ENCODE measurements around the gene PEX5.

Gene PEX5

DNA sequence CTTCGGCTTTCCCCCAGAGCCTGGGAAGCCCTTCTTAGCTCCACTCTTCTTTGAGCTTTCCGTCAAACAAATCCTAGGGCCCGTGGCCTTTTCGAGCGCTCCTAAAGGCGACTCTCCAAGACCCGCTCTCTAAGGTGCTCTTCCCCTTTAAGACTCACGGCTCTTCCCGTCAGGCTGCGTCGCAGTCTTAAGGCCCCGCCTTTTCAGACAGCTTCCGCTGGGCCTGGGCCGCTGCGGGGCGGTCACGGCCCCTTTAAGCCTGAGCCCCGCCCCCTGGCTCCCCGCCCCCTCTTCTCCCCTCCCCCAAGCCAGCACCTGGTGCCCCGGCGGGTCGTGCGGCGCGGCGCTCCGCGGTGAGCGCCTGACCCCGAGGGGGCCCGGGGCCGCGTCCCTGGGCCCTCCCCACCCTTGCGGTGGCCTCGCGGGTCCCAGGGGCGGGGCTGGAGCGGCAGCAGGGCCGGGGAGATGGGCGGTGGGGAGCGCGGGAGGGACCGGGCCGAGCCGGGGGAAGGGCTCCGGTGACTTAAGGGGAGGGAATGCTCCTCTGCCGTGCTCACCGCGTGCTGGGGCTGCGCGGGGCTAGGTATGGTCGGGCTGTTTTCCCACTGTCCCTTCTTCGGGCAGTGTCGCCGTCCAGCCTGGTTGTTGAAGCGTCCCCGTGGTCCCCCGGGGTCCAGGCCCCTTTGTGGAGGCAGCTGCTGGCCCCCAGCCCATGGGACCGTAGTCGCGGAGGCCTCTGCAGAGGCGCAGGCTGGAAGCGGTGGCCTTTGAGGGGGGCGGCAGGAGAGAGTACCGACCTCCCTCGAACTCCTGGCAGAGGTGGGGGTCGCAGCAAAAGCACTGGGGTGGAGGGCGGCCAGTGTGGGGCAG, at the start of gene PEX5:
PEX5 (plus strand) TSS at position 289 of the 870 bp plus-strand sequence. CDS start 692 bp downstream, outside the sequence.
- DNase-seq, result peak; percentile 77

DNA sequence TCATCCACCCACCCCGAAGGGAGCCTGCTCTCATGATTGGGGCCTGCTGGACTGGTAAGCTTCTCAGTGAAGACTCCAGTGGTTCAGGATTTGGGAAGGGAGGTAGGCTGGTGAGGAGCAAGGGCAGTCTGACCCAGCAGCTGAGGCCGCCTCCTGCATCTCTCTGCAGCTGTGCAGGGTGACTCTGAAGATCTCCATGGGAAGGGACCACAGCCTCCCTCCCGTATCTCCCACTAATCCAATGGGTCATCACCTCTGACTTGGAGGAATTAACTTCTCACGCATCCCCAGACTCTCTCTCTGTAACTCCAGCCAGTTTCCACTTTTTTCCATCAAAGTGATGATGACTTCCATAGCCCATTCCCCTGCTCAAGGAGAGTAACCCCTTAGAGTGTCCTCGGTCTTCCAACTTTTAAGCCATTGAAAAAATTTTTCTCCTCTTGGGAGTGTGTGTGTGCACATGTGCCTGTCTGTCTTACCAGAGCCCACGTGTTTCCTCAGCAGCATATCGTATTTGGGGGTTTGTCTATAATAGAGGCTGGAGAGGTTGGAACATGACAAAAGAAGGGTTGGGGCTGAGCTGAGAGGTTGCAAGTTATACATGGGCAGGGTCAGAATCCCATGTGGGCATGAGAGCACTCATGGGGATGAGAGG, 48.0 kb upstream of the PEX5 start:
- no peak for DNase-seq

DNA sequence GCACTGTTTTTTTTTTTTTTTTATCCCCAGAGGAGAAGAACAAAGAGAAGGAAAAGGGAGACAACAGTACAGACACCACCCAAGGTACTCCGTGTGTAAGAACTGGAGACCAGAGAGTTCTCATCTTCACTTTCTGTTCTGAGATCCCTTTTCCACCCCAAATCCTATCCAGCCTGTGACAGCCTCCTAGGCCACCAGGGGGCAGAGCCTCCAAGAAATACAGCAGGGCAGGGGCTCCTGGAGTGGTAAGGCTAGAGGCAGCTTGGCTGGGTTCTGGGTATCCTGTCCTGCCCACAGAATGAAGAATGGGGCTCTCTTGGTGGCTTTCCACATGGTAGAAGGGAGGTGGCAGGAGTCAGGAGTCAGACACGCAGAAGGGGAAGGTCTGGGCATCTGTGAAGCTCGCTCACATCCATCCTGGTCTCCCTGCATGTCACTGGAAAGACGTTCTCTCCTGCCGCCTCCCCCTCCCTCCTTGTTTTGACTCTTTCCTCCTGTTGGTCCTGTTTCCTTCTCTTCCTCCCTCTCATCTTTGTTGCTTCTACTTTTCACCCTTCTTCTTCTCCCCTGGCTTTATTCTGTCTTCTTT, 47.3 kb upstream of the PEX5 start:
- peak; percentile 12 for DNase-seq

DNA sequence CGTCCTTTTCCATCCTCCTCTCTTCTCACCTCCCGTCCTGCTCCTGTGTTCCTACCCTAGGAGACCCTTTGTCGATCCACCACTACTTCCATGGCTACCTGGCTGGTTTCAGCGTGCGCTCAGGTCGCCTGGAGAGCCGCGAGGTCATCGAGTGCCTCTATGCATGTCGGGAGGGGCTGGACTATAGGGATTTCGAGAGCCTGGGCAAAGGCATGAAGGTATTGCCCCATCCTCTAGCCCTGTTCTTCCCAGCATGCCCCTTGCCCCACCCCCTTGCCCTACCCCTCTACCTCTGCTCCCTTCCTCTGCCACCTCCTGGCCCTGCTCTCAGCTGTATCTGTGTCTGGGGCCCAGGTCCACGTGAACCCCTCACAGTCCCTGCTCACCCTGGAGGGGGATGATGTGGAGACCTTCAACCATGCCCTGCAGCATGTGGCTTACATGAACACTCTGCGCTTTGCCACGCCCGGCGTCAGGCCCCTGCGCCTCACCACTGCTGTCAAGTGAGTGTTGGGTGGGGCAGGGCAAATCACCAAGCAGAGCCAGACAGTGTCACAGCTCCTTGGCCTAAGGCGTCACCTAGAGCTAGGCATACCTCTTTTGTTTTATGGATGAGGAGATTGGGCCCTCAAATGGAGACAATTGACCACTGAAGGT, 46.5 kb upstream of the PEX5 start:
- DNase-seq, result no peak

DNA sequence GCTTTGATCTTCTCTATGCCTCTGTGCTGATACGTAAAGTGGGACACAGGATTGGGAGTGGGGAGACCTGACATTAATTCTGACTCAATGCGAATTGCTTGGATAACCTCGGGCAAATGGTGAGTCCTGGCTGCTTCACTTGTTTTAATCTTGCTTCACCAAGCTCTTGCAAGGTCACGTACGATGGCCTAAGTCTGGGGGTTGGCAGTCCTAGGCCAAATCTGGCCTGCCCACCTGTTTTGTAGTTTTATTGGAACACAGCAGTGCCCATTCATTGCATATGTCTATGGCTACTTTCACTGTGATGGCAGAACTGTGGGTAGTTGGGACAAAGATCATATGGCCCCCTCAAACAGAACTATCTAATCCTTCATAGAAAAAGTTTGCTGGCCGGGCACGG, 45.9 kb upstream of the PEX5 start:
- no peak for DNase-seq

DNA sequence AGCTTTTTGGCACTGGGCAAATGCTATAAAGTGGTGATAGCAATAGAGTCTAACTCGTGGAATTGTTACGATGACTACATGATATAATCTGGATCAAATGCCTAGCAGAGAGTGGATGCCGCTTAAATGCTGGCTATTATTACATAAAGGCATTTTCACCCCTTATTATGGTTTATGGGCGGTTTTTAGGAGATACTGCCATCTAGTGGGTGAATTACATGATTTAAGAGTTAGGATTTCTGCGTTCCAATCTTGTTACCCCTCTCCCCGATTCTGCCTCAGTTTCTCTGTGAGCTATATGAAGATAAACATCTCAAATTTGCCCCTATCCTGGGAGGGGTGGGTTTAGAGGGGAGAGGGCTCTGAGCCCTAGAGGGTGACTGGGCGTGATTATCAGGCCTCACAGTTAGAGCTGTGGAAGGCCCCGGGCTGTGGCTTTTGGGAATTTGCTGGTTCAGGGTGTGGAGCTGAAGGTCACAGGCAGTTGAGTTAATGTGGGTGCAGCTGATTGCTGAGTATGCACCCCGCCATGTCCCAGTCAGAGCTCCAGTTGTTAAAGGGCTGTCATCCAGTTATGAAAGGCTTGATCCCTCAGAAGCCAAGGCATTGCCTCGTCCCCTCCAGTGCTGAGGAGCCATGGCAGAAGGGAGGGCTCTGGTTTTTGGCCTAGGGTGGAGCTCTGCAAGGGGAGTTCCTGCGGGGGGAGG, 44.9 kb upstream of the PEX5 start:
- no peak for DNase-seq

DNA sequence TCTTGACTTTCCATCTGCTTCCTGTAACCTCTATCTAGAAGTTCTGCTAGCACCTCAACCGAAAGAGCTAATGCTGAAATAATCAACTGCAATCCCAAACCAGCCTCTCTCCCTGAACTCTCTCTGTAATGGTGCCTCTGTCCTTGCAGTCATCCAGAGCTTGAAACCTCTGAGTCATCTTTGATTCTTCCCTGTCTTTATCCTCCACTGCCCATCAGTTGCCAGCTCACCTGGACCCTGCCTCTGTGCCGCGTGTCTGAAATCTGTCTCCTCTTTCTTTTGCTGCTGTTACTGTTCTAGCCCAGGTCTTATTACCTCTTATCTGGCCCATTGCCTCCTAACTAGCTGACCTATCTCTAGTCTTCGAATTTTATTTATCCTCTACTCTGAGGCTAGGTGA, 43.8 kb upstream of the PEX5 start:
- no peak for DNase-seq

DNA sequence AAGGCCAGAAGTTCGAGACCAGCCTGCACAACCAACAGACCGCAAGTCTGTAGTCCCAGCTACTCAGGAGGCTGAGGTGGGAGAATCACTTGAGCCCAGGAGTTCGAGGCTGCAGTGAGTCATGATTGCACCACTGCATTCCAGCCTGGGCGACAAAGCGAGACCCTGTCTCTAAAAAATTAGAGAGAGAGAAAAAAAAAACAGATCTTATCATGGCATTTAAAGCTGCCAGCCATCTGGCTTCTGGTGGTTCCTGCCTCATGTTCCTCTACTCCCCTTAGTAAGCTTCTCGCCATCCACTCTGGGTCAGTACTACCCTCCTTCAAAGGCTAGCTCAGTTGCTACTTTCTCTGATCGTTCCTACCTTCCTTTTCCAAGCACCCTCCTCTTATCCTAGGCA, 43.3 kb upstream of the PEX5 start:
- DNase-seq, result no peak

DNA sequence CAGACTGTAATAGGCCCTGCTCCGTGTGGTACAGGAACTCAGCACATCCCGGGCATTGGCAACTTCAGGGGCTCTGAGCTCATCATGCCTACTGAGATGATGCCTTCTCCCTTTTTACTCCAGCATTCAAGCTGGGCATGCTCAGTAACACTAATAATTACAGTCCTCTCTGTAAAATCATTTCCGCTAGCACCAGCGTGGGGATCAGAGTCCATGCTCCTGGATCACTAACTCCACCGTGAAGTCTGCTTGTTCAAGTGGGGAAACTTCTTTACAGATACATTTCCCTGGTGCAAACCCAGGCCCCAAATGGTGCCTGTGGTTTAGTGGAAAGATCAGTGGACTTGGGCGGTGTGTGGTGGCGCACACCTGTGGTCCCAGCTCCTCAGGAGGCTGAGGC, 42.6 kb upstream of the PEX5 start:
- no peak for DNase-seq

DNA sequence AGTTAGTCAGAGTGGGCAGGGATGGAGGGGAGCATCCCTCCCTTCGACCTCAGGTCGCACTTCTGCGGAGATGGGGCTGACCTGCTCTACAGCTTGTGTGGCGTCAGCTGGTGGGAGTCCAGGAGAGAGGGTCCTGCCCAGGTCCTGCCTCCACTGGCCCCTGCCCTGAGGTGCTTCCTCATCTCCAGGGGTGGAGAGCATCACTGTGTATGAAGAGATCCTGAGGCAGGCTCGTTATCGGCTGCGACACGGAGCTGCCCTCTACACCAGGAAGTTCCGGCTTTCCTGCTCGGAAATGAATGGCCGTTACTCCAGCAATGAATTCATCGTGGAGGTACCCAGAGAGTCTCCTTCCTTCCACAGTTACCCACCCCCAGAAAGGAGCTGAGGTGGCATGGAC, 39.1 kb upstream of the PEX5 start:
- no peak for DNase-seq

DNA sequence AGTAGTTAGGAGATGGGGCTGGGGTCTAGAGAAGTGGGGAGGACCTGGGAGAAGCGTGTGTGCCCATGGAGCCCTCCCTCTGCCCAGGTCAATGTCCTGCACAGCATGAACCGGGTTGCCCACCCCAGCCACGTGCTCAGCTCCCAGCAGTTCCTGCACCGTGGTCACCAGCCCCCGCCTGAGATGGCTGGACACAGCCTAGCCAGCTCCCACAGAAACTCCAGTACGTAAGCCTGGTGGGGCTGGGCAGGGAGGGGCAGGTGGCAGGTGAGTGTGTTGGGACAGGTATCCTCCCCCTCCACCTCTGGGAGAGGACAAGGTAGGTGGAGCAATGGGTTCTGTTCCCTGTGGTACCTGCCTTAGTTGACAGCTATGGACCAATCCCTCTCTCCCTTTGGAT, 38.6 kb upstream of the PEX5 start:
- no peak for DNase-seq

DNA sequence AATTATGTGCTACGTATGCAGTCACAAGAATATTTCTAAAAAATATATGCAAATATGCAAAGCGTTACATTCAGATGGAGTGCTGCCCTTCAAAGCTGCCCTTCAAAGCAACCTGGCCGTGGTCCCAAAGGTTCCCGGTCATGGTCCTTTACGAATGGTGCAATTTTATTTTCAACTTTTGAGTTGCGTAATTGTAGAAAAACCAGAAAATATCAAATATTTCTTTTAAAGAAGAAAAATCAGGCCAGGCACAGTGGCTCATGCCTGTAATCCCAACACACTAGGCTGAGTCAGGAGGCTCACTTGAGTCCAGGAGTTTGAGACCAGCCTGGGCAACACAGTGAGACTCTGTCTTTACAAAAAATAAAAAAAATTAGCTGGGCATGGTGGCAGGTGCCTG, 38.0 kb upstream of the PEX5 start:
- DNase-seq, result no peak

DNA sequence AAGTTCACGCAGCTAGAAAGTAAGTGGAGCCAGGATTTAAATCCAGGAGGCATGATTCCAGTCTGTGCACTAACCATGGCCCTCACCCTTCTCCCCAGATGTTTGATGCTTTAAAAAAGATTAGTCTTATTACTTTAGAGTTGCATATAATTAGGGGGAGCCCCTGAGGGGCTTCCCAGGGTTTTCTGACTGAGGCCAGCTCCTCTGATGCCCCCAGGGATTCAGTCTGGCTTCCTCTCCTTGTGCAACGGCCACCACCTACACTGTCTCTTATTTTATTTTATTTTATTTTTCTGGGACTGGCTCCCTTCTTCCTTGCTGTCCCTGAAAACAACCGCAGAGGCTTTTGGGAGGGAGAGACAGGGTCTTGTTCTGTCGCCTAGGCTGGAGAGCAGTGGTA, 36.7 kb upstream of the PEX5 start:
- no peak for DNase-seq

DNA sequence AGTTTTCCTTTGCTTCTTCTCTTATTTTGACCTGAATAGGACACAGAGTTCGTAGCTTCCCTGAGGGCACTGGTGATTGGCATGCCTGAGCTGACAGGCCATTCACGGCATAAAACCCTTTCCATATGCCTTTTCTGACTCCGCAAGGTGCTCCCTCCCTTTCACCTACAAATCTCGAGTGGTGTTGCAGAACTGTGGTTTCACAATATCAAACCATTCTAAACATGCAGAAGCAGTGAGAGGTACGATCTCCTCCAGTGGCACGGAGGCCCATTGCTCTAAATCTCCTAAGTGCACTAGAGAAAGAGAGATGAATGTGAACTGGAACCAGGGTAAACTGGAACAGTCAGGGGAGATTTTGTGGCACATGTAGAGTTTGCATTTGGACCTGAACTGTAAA, 35.4 kb upstream of the PEX5 start:
- no peak for DNase-seq

DNA sequence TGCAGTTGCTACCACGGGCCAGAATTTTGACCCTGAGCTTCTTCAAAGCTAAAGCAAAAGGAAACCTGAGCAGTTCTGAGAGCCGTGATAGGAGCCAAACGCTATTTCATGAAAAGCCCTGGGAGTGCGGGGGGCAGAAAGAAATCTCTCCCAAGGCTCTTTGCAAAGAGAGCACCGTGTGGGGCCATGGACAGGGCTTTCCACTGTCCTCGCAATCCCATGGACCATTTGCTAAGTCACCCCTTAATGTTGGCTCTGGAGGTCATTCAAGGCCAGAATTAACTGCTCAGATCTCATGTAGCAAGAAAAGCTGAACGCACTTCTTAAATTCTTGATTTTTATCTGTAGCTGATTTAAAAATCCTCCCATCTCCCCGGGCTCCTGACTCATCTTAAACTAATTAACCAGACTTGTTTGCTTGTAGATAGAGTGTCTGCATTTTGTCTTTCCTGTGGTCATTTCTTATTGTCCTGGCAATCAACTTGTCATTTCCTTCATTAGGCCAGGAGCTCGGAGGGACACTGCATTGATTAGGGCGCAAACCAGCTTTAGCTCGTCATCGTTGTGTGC, 34.5 kb upstream of the PEX5 start:
- no peak for DNase-seq

DNA sequence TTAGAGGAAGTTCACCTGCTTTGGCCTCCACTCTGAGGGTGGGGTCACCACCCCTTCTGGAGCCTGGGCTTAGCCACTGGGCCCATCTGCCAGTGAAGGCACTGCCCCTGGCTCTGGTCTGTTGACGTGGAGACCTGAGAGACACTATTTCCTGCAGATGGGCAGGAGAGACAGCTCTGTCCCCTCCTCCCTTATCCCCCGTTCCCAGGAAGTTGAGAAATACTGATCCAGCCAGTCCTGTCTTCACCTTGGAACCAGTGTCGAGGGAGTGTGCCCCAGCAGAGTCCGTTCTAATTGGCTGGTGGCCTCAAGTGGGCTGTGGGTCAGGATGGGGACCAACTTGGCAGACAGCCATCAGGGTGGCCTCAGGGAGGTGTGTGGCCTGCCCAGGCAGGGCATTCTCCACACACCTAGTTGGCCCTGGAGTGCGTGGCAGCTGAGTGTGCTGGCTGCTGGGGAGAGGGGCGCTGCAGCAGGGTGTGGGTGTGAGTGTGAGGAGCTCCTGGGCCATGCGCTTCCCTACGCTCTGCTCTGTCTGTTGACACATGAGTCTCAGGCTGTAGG, 33.9 kb upstream of the PEX5 start:
- no peak for DNase-seq

DNA sequence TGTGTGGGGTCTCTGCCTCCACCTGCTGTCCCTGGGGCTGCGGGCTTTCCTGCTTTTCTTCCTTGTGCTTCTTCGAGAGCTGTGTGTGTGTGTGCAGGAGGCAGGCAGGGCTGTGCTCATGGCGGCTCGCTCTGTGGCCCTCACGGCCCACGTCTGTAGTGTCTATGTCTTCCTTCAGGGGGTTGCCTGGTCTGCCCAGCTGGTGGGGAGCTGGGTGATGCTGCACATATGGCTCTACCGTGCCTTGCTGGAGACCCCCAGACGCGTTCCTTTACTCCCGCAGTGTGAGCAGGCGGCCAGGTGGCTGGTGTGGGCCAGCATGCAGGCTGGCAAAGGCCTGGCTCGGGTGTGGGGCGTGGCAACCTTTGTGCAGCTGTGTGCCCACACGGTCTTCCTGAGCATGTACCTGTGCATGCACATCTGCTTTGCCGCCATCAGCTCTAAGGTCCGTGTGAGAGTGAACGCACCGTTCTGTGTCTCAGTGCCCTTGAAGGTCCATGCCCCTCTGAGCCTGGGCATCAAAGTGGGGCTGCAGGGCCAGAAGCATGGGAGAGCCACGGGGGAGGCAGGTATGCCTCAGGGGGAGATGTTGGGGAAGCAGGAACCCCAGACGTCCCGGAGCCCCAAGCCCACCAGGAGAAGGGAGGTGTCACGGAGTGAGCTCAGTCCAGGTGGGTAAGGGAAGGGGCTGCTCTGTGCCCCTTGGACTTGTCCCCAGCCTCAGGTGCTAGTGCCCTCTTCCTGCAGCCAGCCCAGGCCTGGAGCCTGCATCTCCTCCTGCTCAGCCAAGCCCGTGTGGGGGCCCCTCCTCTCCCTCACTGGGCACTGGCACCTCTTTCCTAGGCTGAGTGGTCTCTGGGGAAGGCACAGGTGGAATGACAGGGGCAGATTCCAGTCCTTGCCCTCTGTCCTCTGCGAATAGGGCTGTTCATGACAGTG, 33.0 kb upstream of the PEX5 start:
- no peak for DNase-seq

DNA sequence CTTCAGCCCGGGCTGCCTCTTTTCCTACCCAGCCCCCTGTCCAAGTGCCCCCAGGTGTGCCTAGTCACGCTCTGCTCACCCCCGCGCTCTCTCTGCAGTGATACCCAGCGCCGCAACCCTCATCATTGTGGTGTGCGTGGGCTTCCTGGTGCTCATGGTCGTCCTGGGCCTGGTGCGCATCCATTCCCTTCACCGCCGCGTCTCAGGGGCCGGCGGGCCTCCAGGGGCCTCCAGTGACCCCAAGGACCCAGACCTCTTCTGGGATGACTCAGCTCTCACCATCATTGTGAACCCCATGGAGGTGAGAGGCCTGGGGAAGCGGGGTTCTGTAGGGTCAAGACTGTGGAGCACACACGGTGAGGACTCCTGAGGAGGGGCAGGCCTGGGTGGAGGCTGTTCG, 32.1 kb upstream of the PEX5 start:
- no peak for DNase-seq

DNA sequence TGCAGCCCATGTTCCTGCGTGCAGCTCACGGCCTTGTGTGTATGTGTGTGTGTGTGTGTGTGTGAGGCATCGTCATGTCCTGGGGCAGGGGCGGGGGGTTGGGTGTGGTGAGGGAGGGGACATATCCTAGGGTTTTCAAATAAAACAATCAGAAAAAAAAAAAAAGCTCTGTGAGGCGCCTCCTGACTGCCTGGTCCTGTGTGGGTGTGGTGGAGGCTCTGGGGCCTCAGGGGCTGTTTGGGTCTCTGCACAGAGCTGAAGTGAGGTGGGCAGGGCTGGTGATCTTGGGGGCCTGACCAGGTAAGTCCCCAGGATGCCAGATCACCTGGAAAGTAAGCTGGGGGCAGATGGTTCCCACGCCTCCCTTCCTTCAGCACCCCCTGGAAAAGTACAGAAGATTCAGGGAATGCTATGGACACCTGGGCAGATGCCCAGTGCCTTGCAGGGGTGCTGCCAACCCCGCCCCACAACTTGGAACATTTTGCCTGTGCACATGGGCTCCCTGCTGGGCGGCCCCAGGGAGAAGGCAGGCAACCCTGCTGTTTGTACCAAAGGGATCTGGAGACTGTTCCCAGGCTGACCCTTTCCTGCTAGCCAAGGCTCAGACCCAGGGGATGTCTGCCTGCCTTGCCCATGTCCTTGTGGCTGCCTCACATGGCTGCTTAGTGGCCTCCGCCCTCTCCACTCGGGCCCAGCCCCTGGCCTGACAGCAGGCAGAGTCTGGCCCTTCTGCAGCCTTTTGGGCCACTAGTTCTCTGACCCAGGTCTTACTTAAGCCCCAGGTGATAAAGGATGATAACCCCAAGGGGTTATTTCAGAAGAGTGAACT, 30.5 kb upstream of the PEX5 start:
- DNase-seq, result no peak

DNA sequence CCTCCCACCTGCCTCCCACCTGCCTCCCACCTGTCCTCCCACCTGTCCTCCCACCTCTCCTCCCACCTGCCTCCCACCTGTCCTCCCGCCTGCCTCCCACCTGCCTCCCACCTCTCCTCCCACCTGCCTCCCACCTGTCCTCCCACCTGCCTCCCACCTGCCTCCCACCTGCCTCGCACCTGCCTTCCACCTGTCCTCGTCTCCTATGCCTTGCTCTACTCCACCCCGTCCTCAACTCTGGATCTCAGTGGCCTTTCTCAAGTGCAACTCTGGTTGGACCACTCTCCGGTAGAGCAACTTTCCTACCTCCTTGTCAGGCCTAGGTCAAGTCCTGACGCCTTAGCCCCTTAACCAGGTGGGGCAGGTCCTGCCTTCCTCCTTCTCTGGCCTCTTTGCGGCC, 29.3 kb upstream of the PEX5 start:
- no peak for DNase-seq

All from activated effector memory CD4-positive, alpha-beta T cell treated with Interleukin-2 at 50 U/mL for 16 hours (primary cell).